CD4-positive, alpha-beta T cell (primary cell): ENCODE data around the gene VWA8. TPM values are rescaled to one million over a fixed set of nuclear protein-coding genes. Genes with fewer than 3 reads are reported as not detected.

Experiments
- ATAC-seq: fragments of 200-7000 bp; cut with Tn5 transposase; one replicate; pipeline ENCODE4 v1.10.0; 2022; ENCODE audit warnings: mild to moderate bottlenecking; ENCODE audit not compliant: poor library complexity
- CTCF ChIA-PET: fragments of 350-600 bp; sonication (Branson Sonifier 250); formaldehyde crosslinking; loops from one replicate; lab custom pipeline; 2021; ENCODE audit warnings: antibody characterized with exemption, inconsistent platforms; lab: Charles Lee
- POLR2A ChIA-PET: fragments of 350-600 bp; sonication (Branson Sonifier 250); formaldehyde crosslinking; loops from one replicate; lab custom pipeline; 2021; ENCODE audit warnings: antibody characterized with exemption, inconsistent platforms; lab: Charles Lee
- DNase-seq, 14 experiments: peaks; one replicate each; pipeline ENCODE4 v3.0.0-alpha.2; 2013 to 2020; ENCODE audit warnings: mixed read lengths in 2 of 14
- H3K27ac ChIP-seq, 2 donors: one replicate each; pipeline versions ENCODE4 v1.5.1 to v1.7.0; 2013; ENCODE audit warnings: low read length in 2 of 2, low read depth in 1 of 2, mild to moderate bottlenecking in 1 of 2
- H3K27me3 ChIP-seq, 2 experiments: 1 replicate in 1 of 2; 2 replicates in 1 of 2; pipeline versions ENCODE4 v1.6.1 to v1.7.0; 2013; ENCODE audit warnings: low read length in 2 of 2, control low read depth in 1 of 2, mild to moderate bottlenecking in 1 of 2, moderate library complexity in 1 of 2; ENCODE audit not compliant: insufficient read depth in 2 of 2, control insufficient read depth in 1 of 2
- H3K36me3 ChIP-seq: one replicate; pipeline ENCODE4 v1.6.1; 2013; ENCODE audit warnings: low read length, control low read depth; ENCODE audit not compliant: insufficient read depth
- H3K4me1 ChIP-seq: one replicate; pipeline ENCODE4 v1.6.1; 2013; ENCODE audit warnings: low read length, control low read depth; ENCODE audit not compliant: insufficient read depth
- H3K4me3 ChIP-seq: one replicate; pipeline ENCODE4 v1.5.1; 2013; ENCODE audit warnings: mild to moderate bottlenecking, low read length, moderate library complexity
- H3K9me3 ChIP-seq, 2 experiments: 1 replicate in 1 of 2; 2 replicates in 1 of 2; pipeline versions ENCODE4 v1.6.1 to v1.7.0; 2013; ENCODE audit warnings: low read length in 2 of 2, mild to moderate bottlenecking in 2 of 2, control low read depth in 1 of 2, moderate library complexity in 1 of 2; ENCODE audit not compliant: control insufficient read depth in 1 of 2, insufficient read depth in 1 of 2
- H3K27ac Mint-ChIP-seq: one replicate; pipeline ENCODE4 v1.8.0; 2020; ENCODE audit warnings: mixed read lengths
- H3K27me3 Mint-ChIP-seq: one replicate; pipeline ENCODE4 v1.8.0; 2021; ENCODE audit warnings: mixed read lengths
- H3K36me3 Mint-ChIP-seq: one replicate; pipeline ENCODE4 v1.8.0; 2021; ENCODE audit warnings: low read depth, mixed read lengths
- H3K4me1 Mint-ChIP-seq: one replicate; pipeline ENCODE4 v1.8.0; 2021; ENCODE audit warnings: low read depth, mixed read lengths
- H3K4me3 Mint-ChIP-seq: one replicate; pipeline ENCODE4 v1.8.0; 2020; ENCODE audit warnings: mild to moderate bottlenecking, mixed read lengths
- H3K9me3 Mint-ChIP-seq: one replicate; pipeline ENCODE4 v1.8.0; 2020; ENCODE audit warnings: mixed read lengths
- CTCF ChIP-seq: fragments of 200-600 bp; IDR thresholded peaks from one replicate; pipeline ENCODE4 v1.8.0; 2022; ENCODE audit warnings: antibody characterized with exemption, mild to moderate bottlenecking
- intact Hi-C, 2 experiments: fragments of 100-400 bp; cut with DNase I in 1 of 2; cut with micrococcal nuclease in 1 of 2; formaldehyde crosslinking; loops; one replicate each; pipeline versions ENCODE4 v1.15.1 to v1.9.0; 2023 to 2025; cut with DNase I, micrococcal nuclease
- total RNA-seq, 174 experiments: library from RNA in 2 of 174; stranded (reverse) in 2 of 174; gene quantifications; one replicate each; pipeline ENCODE4 v1.2.3 and lab custom pipeline; 2021 to 2026

VWA8 gene
- total RNA-seq, 2 experiments from 2014 or later = 18.7 to 19.0 TPM

DNA sequence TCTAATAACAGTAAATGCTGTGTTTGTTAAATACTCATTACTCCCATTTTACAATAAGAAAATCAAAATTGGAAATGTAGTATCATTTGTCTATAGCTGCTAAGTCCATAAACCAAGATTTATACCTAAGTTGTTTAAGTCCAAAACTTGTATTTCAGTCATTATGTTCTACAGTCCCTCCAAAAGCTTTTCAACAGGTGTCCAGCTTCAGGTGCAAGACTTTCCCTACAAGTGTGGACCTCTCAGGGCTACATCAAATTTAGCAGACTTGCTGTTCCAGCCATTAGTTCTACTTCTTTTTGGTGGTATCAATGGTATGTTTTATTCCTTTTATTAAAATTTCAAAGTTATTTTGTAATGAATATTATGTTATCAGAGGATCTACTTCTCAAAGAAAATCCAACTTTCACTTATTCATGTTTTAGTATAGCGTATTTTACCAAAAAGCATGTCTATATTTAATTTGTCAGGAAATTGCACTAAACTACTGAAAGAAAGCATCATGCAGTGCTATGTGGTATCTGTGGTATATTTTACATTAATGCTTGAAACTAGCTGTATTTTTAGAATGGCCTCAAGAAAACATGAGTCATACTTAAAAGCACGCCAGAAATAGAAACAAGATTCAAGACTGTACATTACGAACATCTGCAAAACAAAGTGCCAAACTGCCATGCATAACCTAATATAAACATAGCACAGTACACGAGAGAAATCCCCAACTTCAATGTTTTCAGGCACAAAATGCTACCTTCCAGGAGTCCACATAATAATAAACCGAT is 44.5 kb downstream of the VWA8 start:
- no peaks in the 10 kb centered on the region for H3K9me3 Mint-ChIP-seq
- no peak overlapping the region for H3K4me3 ChIP-seq
- peaks cover 6% of the 10 kb centered on the region for H3K36me3 Mint-ChIP-seq
- peaks cover 4% of the 10 kb centered on the region for H3K36me3 ChIP-seq
- H3K27me3 Mint-ChIP-seq = no peaks in the 10 kb centered on the region
- peak in 3 of 14 experiments; percentile 24 to 66 (median 34) for DNase-seq
- ChIA-PET CTCF (no interaction called here), POLR2A (interaction anchor here (1.0 to 1.2 kb wide), 2 partner anchors 15 to 27 kb away, joined by 3 read pairs; no protein-coding TSS in a partner anchor)
- intact Hi-C loops = loop anchor here in 1 of 2 experiments (1.0 kb wide), 1 partner anchor 44 kb away; no protein-coding TSS in a partner anchor
- H3K27me3 ChIP-seq = no peaks in the 10 kb centered on the region
- peaks cover 57% of the 10 kb centered on the region for H3K4me1 Mint-ChIP-seq
- H3K4me1 ChIP-seq = peaks cover 10% of the 10 kb centered on the region
- ATAC-seq = peak; percentile 80
- peak overlapping the region; percentile 39 for H3K4me3 Mint-ChIP-seq
- H3K27ac ChIP-seq = no peak overlapping the region
- H3K9me3 ChIP-seq = no peaks in the 10 kb centered on the region
- H3K27ac Mint-ChIP-seq = peak overlapping the region; percentile 47
- no peak for TF ChIP-seq CTCF

- CTCF ChIA-PET = no interaction called here
- no peaks in the 10 kb centered on the region for H3K9me3 Mint-ChIP-seq
Measured at GRCh38 chr13:41915081-41915480, 45.8 kb downstream of the VWA8 start.

GRCh38 chr13:41914552-41914951 is 46.4 kb downstream of the VWA8 start:
- intact Hi-C loops = no loop called here
- H3K4me1 ChIP-seq = peaks cover 5% of the 10 kb centered on the region
- H3K27ac ChIP-seq = no peak overlapping the region
- POLR2A ChIA-PET = no interaction called here
- H3K4me1 Mint-ChIP-seq = peaks cover 40% of the 10 kb centered on the region
- H3K9me3 Mint-ChIP-seq = no peaks in the 10 kb centered on the region
- DNase-seq (no peak), ATAC-seq (no peak)
- CTCF ChIA-PET = no interaction called here
- no peaks in the 10 kb centered on the region for H3K27me3 Mint-ChIP-seq
- H3K27me3 ChIP-seq = no peaks in the 10 kb centered on the region
- no peak overlapping the region for H3K4me3 ChIP-seq
- no peak for TF ChIP-seq CTCF
- H3K4me3 Mint-ChIP-seq = no peak overlapping the region
- H3K9me3 ChIP-seq = no peaks in the 10 kb centered on the region
- peaks cover 4% of the 10 kb centered on the region for H3K36me3 ChIP-seq
- H3K27ac Mint-ChIP-seq = no peak overlapping the region
- H3K36me3 Mint-ChIP-seq = peaks cover 17% of the 10 kb centered on the region

More at GRCh38 chr13:41915081-41915480, 45.8 kb downstream of the VWA8 start:
- no peaks in the 10 kb centered on the region for H3K9me3 ChIP-seq
- no peak overlapping the region for H3K4me3 ChIP-seq
- no peak for DNase-seq
- no peaks in the 10 kb centered on the region for H3K27me3 ChIP-seq
- TF ChIP-seq CTCF = no peak
- H3K27me3 Mint-ChIP-seq = no peaks in the 10 kb centered on the region
- intact Hi-C loops = no loop called here
- peaks cover 4% of the 10 kb centered on the region for H3K36me3 ChIP-seq
- no peak overlapping the region for H3K27ac Mint-ChIP-seq
- peaks cover 45% of the 10 kb centered on the region for H3K4me1 Mint-ChIP-seq
- no peak overlapping the region for H3K27ac ChIP-seq
- H3K4me1 ChIP-seq = peaks cover 10% of the 10 kb centered on the region
- POLR2A ChIA-PET = no interaction called here
- peaks cover 13% of the 10 kb centered on the region for H3K36me3 Mint-ChIP-seq
- H3K4me3 Mint-ChIP-seq = no peak overlapping the region
- ATAC-seq = no peak
